GM23248 (cell line): ENCODE data around the gene TMEM255A. TPM values are rescaled to one million over a fixed set of nuclear protein-coding genes. Genes with fewer than 3 reads are reported as not detected.

Source experiments
- DNase-seq: peaks from one replicate; pipeline ENCODE4 v3.0.0-alpha.2; 2015
- H2AFZ ChIP-seq: fragments of 200-600 bp; sonication (generic); 2 replicates; pipeline ENCODE4 v1.6.1; 2016; ENCODE audit warnings: antibody characterized with exemption
- H3F3A ChIP-seq: fragments of 200-600 bp; sonication (generic); 2 replicates; pipeline ENCODE4 v1.6.1; 2016; ENCODE audit warnings: mild to moderate bottlenecking, antibody characterized with exemption, mixed run types; ENCODE audit not compliant: insufficient read depth
- H3K27ac ChIP-seq: fragments of 200-600 bp; sonication (generic); 2 replicates; pipeline ENCODE4 v1.5.1; 2016; ENCODE audit warnings: mild to moderate bottlenecking
- H3K27me3 ChIP-seq: fragments of 200-600 bp; sonication (generic); replicated peaks from 2 replicates; pipeline ENCODE4 v1.6.1; 2016; ENCODE audit warnings: mild to moderate bottlenecking; ENCODE audit not compliant: insufficient read depth
- H3K36me3 ChIP-seq: fragments of 200-600 bp; sonication (generic); 2 replicates; pipeline ENCODE4 v1.6.1; 2016; ENCODE audit warnings: low read depth, mild to moderate bottlenecking
- H3K4me1 ChIP-seq: fragments of 200-600 bp; sonication (generic); 2 replicates; pipeline ENCODE4 v1.6.1; 2016; ENCODE audit warnings: mild to moderate bottlenecking; ENCODE audit not compliant: insufficient read depth
- H3K4me2 ChIP-seq: fragments of 200-600 bp; sonication (generic); one replicate; pipeline ENCODE4 v1.6.1; 2016; ENCODE audit warnings: mild to moderate bottlenecking; ENCODE audit not compliant: unreplicated experiment
- H3K4me3 ChIP-seq: fragments of 200-600 bp; sonication (generic); 2 replicates; pipeline ENCODE4 v1.5.1; 2016; ENCODE audit warnings: mild to moderate bottlenecking
- H3K79me2 ChIP-seq: fragments of 200-600 bp; sonication (generic); 2 replicates; pipeline ENCODE4 v1.6.1; 2016; ENCODE audit warnings: mild to moderate bottlenecking; ENCODE audit not compliant: insufficient read depth
- H3K9ac ChIP-seq: fragments of 200-600 bp; sonication (generic); 2 replicates; pipeline ENCODE4 v1.6.1; 2016; ENCODE audit warnings: mild to moderate bottlenecking
- H3K9me2 ChIP-seq: fragments of 200-600 bp; sonication (generic); 2 replicates; pipeline ENCODE4 v1.6.1; 2016; ENCODE audit warnings: mixed run types, mild to moderate bottlenecking, moderate library complexity; ENCODE audit not compliant: insufficient read depth
- H3K9me3 ChIP-seq: fragments of 200-600 bp; sonication (generic); one replicate; pipeline ENCODE4 v1.6.1; 2017; ENCODE audit warnings: low read depth
- H4K20me1 ChIP-seq: fragments of 200-600 bp; sonication (generic); 2 replicates; pipeline ENCODE4 v1.6.0; 2016; ENCODE audit not compliant: insufficient read depth
- EZH2 ChIP-seq: fragments of 200-600 bp; sonication (generic); IDR thresholded peaks from 2 replicates; pipeline ENCODE4 v1.6.1; 2018; ENCODE audit warnings: antibody characterized with exemption, mild to moderate bottlenecking; ENCODE audit not compliant: insufficient read depth, poor library complexity, severe bottlenecking
- EZH2phosphoT487 ChIP-seq: fragments of 200-600 bp; sonication (generic); IDR thresholded peaks from 2 replicates; pipeline ENCODE4 v1.6.1; 2018; ENCODE audit warnings: antibody characterized with exemption, moderate library complexity, mild to moderate bottlenecking, low read depth; ENCODE audit not compliant: insufficient read depth
- WGBS, 2 experiments: methylation state at CpG; one replicate each; pipeline ENCODE4 v1.1.6; 2015 to 2017; ENCODE audit warnings: low lambda C conversion rate in 2 of 2, low coverage in 1 of 2; ENCODE audit errors: missing lambda C conversion rate in 2 of 2; 5-methylcytosine and 5-hydroxymethylcytosine counted together
- in situ Hi-C: fragments of 300-500 bp; cut with MboI; formaldehyde crosslinking; loops from 2 replicates; pipeline ENCODE4 v1.15.0; 2020
- polyA plus RNA-seq: library from polyadenylated mRNA; unstranded; fragments of >200 nt; fragmentation: Nextera tagmentation; extraction: Ambion mirVana; gene quantifications from 2 replicates; pipeline ENCODE4 v1.2.1, GENCODE V29; 2016
- total RNA-seq: library from RNA; depleted of rRNA; stranded (reverse); fragments of >200 nt; shearing (Covaris generic); gene quantifications from 2 replicates; pipeline ENCODE4 v1.2.3, GENCODE V29; 2014

TMEM255A gene
- total and polyA plus RNA-seq, 2 experiments from 2014 or later: not detected

DNA sequence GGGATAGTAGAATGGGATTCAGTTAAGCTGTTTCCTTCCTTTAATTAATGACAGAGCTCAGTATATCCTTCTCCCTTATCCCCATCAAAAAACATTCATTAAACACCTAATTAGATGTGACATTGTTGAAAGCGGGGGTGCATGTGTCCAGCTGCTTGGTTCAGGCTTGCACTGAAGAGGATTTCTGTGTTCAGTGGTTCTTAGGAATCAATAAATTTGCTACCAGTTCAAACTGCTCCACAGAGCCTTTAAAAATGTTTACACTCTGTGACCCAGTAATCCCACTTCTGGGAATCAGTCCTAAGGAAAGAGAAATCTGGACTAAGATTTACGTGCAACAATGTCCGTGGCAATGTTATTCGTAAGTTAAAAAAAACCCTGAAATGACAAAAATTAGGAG lies 7.2 kb upstream of the TMEM255A start:
- no peak overlapping the region for H3K9ac ChIP-seq
- H3K27me3 ChIP-seq: peaks cover 4% of the 10 kb centered on the region; the same call in 1 of the 2 replicates
- H3K4me3 ChIP-seq: no peak overlapping the region
- TF ChIP-seq EZH2: no peak
- TF ChIP-seq EZH2phosphoT487: no peak
- 3% methylated on average over 4 of the region's 4 CpGs for WGBS, 2 experiments
- no peaks in the 10 kb centered on the region for H3F3A ChIP-seq
- no peaks in the 10 kb centered on the region for H3K9me3 ChIP-seq
- H4K20me1 ChIP-seq: no peaks in the 10 kb centered on the region
- no peak overlapping the region for H3K4me2 ChIP-seq
- no peaks in the 10 kb centered on the region for H3K79me2 ChIP-seq
- no peaks in the 10 kb centered on the region for H3K36me3 ChIP-seq
- H3K27ac ChIP-seq: no peak overlapping the region
- no peak for DNase-seq
- H2AFZ ChIP-seq: no peak overlapping the region
- in situ Hi-C loops: no loop called here
- no peaks in the 10 kb centered on the region for H3K4me1 ChIP-seq
- H3K9me2 ChIP-seq: no peaks in the 10 kb centered on the region

DNA sequence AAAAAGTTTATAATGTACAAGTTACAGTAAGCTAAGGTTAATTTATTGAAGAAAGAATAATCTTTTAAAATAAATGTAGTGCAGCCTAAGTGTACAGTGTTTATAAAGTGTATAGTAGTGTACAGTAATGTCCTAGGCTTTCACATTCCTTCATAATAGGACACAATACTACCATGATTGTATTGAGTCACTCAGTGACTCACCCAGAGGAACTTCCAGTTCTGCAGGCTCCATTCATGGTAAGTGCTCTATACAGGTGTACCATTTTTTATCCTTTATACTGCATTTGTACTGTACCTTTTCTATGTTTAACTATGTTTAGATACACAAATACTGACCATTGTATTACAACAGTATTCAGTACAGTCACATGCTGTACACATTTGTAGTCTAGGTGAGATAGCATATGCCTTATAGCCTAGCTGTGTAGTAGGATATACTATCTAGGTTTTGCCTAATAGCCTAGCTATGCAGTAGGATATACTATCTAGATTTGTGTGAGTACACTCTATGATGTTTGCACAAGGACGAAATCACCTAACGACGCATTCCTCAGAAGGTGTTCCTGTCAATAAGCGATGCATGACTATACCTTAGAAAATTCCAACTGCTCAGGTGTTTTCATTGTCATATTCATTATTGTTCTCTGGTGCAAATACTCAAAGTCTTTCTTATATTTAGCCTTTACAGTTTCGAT lies 5.5 kb upstream of the TMEM255A start:
- Histone ChIP-seq H3K36me3 (no peaks in the 10 kb centered on the region), H3K4me3 (no peak overlapping the region), H2AFZ (no peak overlapping the region), H3K27me3 (peaks cover 4% of the 10 kb centered on the region; the same call in 1 of the 2 replicates), H3K9me2 (no peaks in the 10 kb centered on the region), H3F3A (no peaks in the 10 kb centered on the region), H3K79me2 (no peaks in the 10 kb centered on the region), H3K4me1 (no peaks in the 10 kb centered on the region), H3K9ac (no peak overlapping the region), H3K4me2 (no peak overlapping the region), H3K27ac (no peak overlapping the region), H4K20me1 (no peaks in the 10 kb centered on the region), H3K9me3 (no peaks in the 10 kb centered on the region)
- peak; percentile 52 for DNase-seq
- 76 to 79% methylated on average over 5 of the region's 5 CpGs for WGBS, 2 experiments
- TF ChIP-seq EZH2phosphoT487 (no peak), EZH2 (no peak)
- in situ Hi-C loops: no loop called here

DNA sequence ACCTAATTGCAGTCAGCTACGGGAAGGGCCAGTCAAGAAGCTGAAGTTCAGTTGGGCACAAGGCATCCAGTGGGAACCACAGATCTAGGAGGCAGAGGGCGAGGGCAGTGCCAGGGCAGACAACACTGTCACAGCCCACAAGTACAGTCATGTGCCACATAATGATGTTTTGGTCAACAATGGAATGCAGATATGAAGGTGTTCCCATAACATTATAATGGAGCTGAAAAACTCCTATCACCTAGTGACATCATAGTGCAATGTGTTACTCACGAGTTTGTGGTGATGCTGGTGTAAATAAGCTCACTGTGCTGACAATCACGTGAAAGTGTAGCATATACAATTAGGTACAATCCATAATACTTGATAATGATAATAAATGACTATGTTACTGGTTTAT lies 4.5 kb upstream of the TMEM255A start:
- Histone ChIP-seq H3K4me2 (no peak overlapping the region), H3K27me3 (peaks cover 4% of the 10 kb centered on the region; the same call in 1 of the 2 replicates), H3K4me1 (no peaks in the 10 kb centered on the region), H3K9me2 (no peaks in the 10 kb centered on the region), H3F3A (no peaks in the 10 kb centered on the region), H3K27ac (no peak overlapping the region), H3K9me3 (no peaks in the 10 kb centered on the region), H3K4me3 (no peak overlapping the region), H2AFZ (no peak overlapping the region), H3K9ac (no peak overlapping the region), H3K36me3 (no peaks in the 10 kb centered on the region), H3K79me2 (no peaks in the 10 kb centered on the region), H4K20me1 (no peaks in the 10 kb centered on the region)
- TF ChIP-seq EZH2 (no peak), EZH2phosphoT487 (no peak)
- in situ Hi-C loops: no loop called here
- WGBS, 2 experiments: 2 to 5% methylated on average over 4 of the region's 4 CpGs
- DNase-seq: no peak

DNA sequence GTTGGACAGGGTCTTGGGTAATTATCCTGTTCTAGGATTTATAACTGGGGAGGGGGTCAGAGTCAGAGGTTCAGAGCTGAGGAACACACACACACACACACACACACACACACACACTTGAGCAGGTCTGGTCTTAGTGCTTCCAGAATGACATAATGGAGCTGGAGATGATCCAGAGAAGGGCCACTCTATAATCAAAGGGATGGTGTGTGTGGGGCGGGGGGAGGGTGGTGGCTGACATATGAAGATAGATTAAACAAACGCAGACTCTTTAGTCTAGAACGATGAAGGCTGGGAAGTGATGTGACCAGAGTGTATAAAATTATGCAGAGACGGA lies 434 bp upstream of the TMEM255A start:
- H3K9me2 ChIP-seq: no peaks in the 10 kb centered on the region
- no peak overlapping the region for H3K4me2 ChIP-seq
- H3K9me3 ChIP-seq: no peaks in the 10 kb centered on the region
- no peaks in the 10 kb centered on the region for H4K20me1 ChIP-seq
- no peak for DNase-seq
- H3K4me1 ChIP-seq: no peaks in the 10 kb centered on the region
- H3K4me3 ChIP-seq: no peak overlapping the region
- no peak overlapping the region for H3K27ac ChIP-seq
- H3F3A ChIP-seq: no peaks in the 10 kb centered on the region
- 55 to 100% methylated on average over 2 to 4 of the region's 4 CpGs for WGBS, 2 experiments
- H3K79me2 ChIP-seq: no peaks in the 10 kb centered on the region
- no peaks in the 10 kb centered on the region for H3K36me3 ChIP-seq
- H2AFZ ChIP-seq: no peak overlapping the region
- H3K27me3 ChIP-seq: peaks cover 25% of the 10 kb centered on the region
- TF ChIP-seq EZH2phosphoT487 (no peak), EZH2 (no peak)
- H3K9ac ChIP-seq: no peak overlapping the region
- in situ Hi-C loops: no loop called here
